IMR-90 (cell line): ENCODE results near the gene GRAMD2B.

Source experiments
- BHLHE40 ChIP-seq: fragments of 150-350 bp; IDR thresholded peaks from 2 replicates; pipeline ENCODE4 v1.6.1; 2016; ENCODE audit warnings: mild to moderate bottlenecking, low read depth, low read length
- CEBPB ChIP-seq: IDR thresholded peaks from 2 replicates; pipeline ENCODE4 v1.6.1; 2012; ENCODE audit warnings: low read depth, low read length, improper control_type of control experiment
- MAFK ChIP-seq: IDR thresholded peaks from 2 replicates; pipeline ENCODE4 v1.6.1; 2012; ENCODE audit warnings: low read depth, low read length, improper control_type of control experiment
- MAZ ChIP-seq: IDR thresholded peaks from 2 replicates; pipeline ENCODE4 v1.6.1; 2012; ENCODE audit warnings: low read depth, mild to moderate bottlenecking, low read length, improper control_type of control experiment, moderate library complexity, borderline replicate concordance
- MXI1 ChIP-seq: IDR thresholded peaks from 2 replicates; pipeline ENCODE4 v1.6.1; 2012; ENCODE audit warnings: low read depth, mild to moderate bottlenecking, low read length, moderate library complexity, borderline replicate concordance
- POLR2A ChIP-seq: IDR thresholded peaks from 2 replicates; pipeline ENCODE4 v1.6.1; 2012; ENCODE audit warnings: mild to moderate bottlenecking, low read depth, low read length
- RAD21 ChIP-seq: IDR thresholded peaks from 2 replicates; pipeline ENCODE4 v1.6.1; 2012; ENCODE audit warnings: low read length, improper control_type of control experiment
- RFX5 ChIP-seq: IDR thresholded peaks from 2 replicates; pipeline ENCODE4 v1.8.0; 2012; ENCODE audit warnings: low read depth, mild to moderate bottlenecking, low read length, moderate library complexity
- SMC3 ChIP-seq: fragments of 150-350 bp; IDR thresholded peaks from 2 replicates; pipeline ENCODE4 v1.6.1; 2016; ENCODE audit warnings: low read depth, mild to moderate bottlenecking, antibody characterized with exemption, low read length, moderate library complexity
- TF ChIP-seq, protein P1 (sequence below): conservative IDR thresholded peaks from 2 replicates; pipeline ENCODE4 v1.5.1; 2012; ENCODE audit warnings: mild to moderate bottlenecking, low read depth, low read length, improper control_type of control experiment
- TF ChIP-seq, protein P2 (sequence below): fragments of 150-350 bp; IDR thresholded peaks from 2 replicates; pipeline ENCODE4 v1.6.1; 2017; ENCODE audit warnings: mild to moderate bottlenecking, antibody characterized with exemption, low read length, low read depth

DNA sequence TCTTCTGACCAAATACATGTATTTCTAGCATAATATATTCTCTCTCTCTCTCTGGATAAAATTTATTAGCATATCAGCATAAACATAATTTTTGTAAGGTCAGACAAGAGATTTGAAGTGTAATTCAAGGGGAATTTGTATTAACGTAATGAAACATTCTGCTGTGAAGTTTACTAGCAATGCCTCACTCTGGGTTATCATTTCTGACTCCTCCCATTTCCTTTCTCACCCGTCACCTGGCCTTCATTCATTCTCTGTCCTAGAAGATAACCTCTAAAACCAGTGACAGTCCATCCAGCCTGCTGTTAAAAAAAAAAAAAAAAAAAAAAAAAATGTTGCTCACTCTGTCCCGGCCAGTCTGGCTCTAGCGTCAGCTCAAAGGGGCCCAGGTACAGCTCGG lies 27.1 kb downstream of the GRAMD2B start:
- TF ChIP-seq RFX5 (no peak), SMC3 (no peak), CEBPB (no peak), MAZ (no peak), RAD21 (no peak), MAFK (no peak), BHLHE40 (no peak), POLR2A (no peak), MXI1 (no peak)
- TF ChIP-seq, protein P1, sequence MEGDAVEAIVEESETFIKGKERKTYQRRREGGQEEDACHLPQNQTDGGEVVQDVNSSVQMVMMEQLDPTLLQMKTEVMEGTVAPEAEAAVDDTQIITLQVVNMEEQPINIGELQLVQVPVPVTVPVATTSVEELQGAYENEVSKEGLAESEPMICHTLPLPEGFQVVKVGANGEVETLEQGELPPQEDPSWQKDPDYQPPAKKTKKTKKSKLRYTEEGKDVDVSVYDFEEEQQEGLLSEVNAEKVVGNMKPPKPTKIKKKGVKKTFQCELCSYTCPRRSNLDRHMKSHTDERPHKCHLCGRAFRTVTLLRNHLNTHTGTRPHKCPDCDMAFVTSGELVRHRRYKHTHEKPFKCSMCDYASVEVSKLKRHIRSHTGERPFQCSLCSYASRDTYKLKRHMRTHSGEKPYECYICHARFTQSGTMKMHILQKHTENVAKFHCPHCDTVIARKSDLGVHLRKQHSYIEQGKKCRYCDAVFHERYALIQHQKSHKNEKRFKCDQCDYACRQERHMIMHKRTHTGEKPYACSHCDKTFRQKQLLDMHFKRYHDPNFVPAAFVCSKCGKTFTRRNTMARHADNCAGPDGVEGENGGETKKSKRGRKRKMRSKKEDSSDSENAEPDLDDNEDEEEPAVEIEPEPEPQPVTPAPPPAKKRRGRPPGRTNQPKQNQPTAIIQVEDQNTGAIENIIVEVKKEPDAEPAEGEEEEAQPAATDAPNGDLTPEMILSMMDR, result no peak
- TF ChIP-seq, protein P2, sequence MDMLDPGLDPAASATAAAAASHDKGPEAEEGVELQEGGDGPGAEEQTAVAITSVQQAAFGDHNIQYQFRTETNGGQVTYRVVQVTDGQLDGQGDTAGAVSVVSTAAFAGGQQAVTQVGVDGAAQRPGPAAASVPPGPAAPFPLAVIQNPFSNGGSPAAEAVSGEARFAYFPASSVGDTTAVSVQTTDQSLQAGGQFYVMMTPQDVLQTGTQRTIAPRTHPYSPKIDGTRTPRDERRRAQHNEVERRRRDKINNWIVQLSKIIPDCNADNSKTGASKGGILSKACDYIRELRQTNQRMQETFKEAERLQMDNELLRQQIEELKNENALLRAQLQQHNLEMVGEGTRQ, result no peak
